CD8-positive, alpha-beta memory T cell (primary cell): ENCODE data around the gene BOD1. TPM values are rescaled to one million over a fixed set of nuclear protein-coding genes. Genes with fewer than 3 reads are reported as not detected.

ENCODE experiments used
- CTCF ChIA-PET: fragments of 350-600 bp; sonication (Branson Sonifier 250); formaldehyde crosslinking; loops from one replicate; lab custom pipeline; 2021; ENCODE audit warnings: antibody characterized with exemption; lab: Charles Lee
- POLR2A ChIA-PET: fragments of 350-600 bp; sonication (Branson Sonifier 250); formaldehyde crosslinking; loops from one replicate; lab custom pipeline; 2021; ENCODE audit warnings: antibody characterized with exemption; lab: Charles Lee
- DNase-seq, 5 donors: peaks; one replicate each; pipeline versions ENCODE4 v3.0.0 to v3.0.0-alpha.2; 2020 to 2022; ENCODE audit warnings: mixed read lengths in 1 of 5
- H3K27ac ChIP-seq: one replicate; pipeline ENCODE4 v1.7.0; 2013; ENCODE audit warnings: low read depth, mild to moderate bottlenecking, low read length, moderate library complexity
- H3K27me3 ChIP-seq: 2 replicates; pipeline ENCODE4 v1.7.0; 2013; ENCODE audit warnings: low read length, mild to moderate bottlenecking; ENCODE audit not compliant: insufficient read depth, poor library complexity, severe bottlenecking
- H3K36me3 ChIP-seq: 2 replicates; pipeline ENCODE4 v1.7.0; 2013; ENCODE audit warnings: mild to moderate bottlenecking, low read length, moderate library complexity; ENCODE audit not compliant: insufficient read depth
- H3K4me1 ChIP-seq: 2 replicates; pipeline ENCODE4 v1.7.0; 2013; ENCODE audit warnings: mild to moderate bottlenecking, low read length, moderate library complexity; ENCODE audit not compliant: insufficient read depth
- H3K4me3 ChIP-seq: 2 replicates; pipeline ENCODE4 v1.7.0; 2013; ENCODE audit warnings: mild to moderate bottlenecking, low read length
- H3K9me3 ChIP-seq: 2 replicates; pipeline ENCODE4 v1.7.0; 2013; ENCODE audit warnings: mild to moderate bottlenecking, low read length
- H3K27ac Mint-ChIP-seq, 8 donors: one replicate each; pipeline ENCODE4 v1.8.0; 2020 to 2021; ENCODE audit warnings: mixed read lengths in 8 of 8, mild to moderate bottlenecking in 6 of 8, inconsistent platforms in 3 of 8, moderate library complexity in 3 of 8
- H3K27me3 Mint-ChIP-seq, 2 donors: one replicate each; pipeline ENCODE4 v1.8.0; 2020 to 2021; ENCODE audit warnings: mixed read lengths in 2 of 2, mild to moderate bottlenecking in 1 of 2, moderate library complexity in 1 of 2
- H3K36me3 Mint-ChIP-seq, 3 donors: one replicate each; pipeline ENCODE4 v1.8.0; 2020 to 2021; ENCODE audit warnings: mixed read lengths in 3 of 3, inconsistent platforms in 1 of 3, mild to moderate bottlenecking in 1 of 3
- H3K4me1 Mint-ChIP-seq, 3 donors: one replicate each; pipeline ENCODE4 v1.8.0; 2020 to 2021; ENCODE audit warnings: mixed read lengths in 3 of 3, inconsistent platforms in 1 of 3, mild to moderate bottlenecking in 1 of 3
- H3K4me3 Mint-ChIP-seq, 7 donors: one replicate each; pipeline ENCODE4 v1.8.0; 2020 to 2021; ENCODE audit warnings: mixed read lengths in 7 of 7, mild to moderate bottlenecking in 6 of 7, moderate library complexity in 4 of 7, inconsistent platforms in 2 of 7
- H3K9me3 Mint-ChIP-seq, 5 donors: one replicate each; pipeline ENCODE4 v1.8.0; 2020 to 2022; ENCODE audit warnings: mixed read lengths in 5 of 5, mild to moderate bottlenecking in 3 of 5, moderate library complexity in 2 of 5, inconsistent platforms in 1 of 5
- polyA plus RNA-seq: library from polyadenylated mRNA; unstranded; fragments of 300-500 nt; fragmentation: Illumina TruSeq; gene quantifications from one replicate; pipeline ENCODE4 v1.2.3, GENCODE V29; 2021
- total RNA-seq, 2 experiments: library from RNA; stranded (reverse); gene quantifications; one replicate each; pipeline ENCODE4 v1.2.3, GENCODE V29; 2021

Gene BOD1
- total and polyA plus RNA-seq, 3 experiments from 2014 or later, result 17.1 to 25.1 (median 23.0) TPM

GRCh38 chr5:173604141-173604540, 12.3 kb downstream of the BOD1 start:
- H3K4me3 ChIP-seq, result no peak overlapping the region
- H3K9me3 ChIP-seq, result no peaks in the 10 kb centered on the region
- POLR2A ChIA-PET, result no interaction called here
- no peaks in the 10 kb centered on the region for H3K27me3 ChIP-seq
- peaks cover 19% of the 10 kb centered on the region for H3K36me3 ChIP-seq
- no peak overlapping the region for H3K27ac Mint-ChIP-seq
- H3K27ac ChIP-seq, result no peak overlapping the region
- no peak overlapping the region for H3K4me3 Mint-ChIP-seq
- H3K9me3 Mint-ChIP-seq, result no peaks in the 10 kb centered on the region
- peaks cover 6 to 64% (median 38%) of the 10 kb centered on the region in 3 donors for H3K36me3 Mint-ChIP-seq
- DNase-seq, result no peak
- no peaks in the 10 kb centered on the region for H3K4me1 Mint-ChIP-seq
- H3K27me3 Mint-ChIP-seq, result no peaks in the 10 kb centered on the region
- no peaks in the 10 kb centered on the region for H3K4me1 ChIP-seq
- CTCF ChIA-PET, result interaction anchor here (1.0 kb wide), 1 partner anchor 12 kb away, joined by 3 read pairs; the partner anchor contains the start of gene BOD1

- Histone ChIP-seq H3K4me1 (no peaks in the 10 kb centered on the region), H3K9me3 (no peaks in the 10 kb centered on the region), H3K4me3 (no peak overlapping the region), H3K27me3 (no peaks in the 10 kb centered on the region), H3K27ac (no peak overlapping the region), H3K36me3 (peaks cover 12% of the 10 kb centered on the region)
- H3K9me3 Mint-ChIP-seq, result no peaks in the 10 kb centered on the region
- no peaks in the 10 kb centered on the region for H3K4me1 Mint-ChIP-seq
- no peak for DNase-seq
- H3K36me3 Mint-ChIP-seq, result peaks cover 0 to 52% (median 38%) of the 10 kb centered on the region in 3 donors
- CTCF ChIA-PET, result interaction anchor here (0.6 to 1.5 kb wide), 2 partner anchors 21 to 28 kb away, joined by 3 to 4 read pairs; no protein-coding TSS in a partner anchor
- no peak overlapping the region for H3K27ac Mint-ChIP-seq
- POLR2A ChIA-PET, result no interaction called here
- no peaks in the 10 kb centered on the region for H3K27me3 Mint-ChIP-seq
- H3K4me3 Mint-ChIP-seq, result no peak overlapping the region
Measured at GRCh38 chr5:173602423-173602822, 14.0 kb downstream of the BOD1 start.

GRCh38 chr5:173598686-173599085, 17.8 kb downstream of the BOD1 start:
- Mint-ChIP-seq H3K4me3 (no peak overlapping the region), H3K9me3 (peaks cover 4 to 19% (median 15%) of the 10 kb centered on the region in 5 donors), H3K27ac (no peak overlapping the region), H3K27me3 (peaks cover 0 to 7% of the 10 kb centered on the region in 2 donors), H3K36me3 (peaks cover 28 to 35% (median 29%) of the 10 kb centered on the region in 3 donors), H3K4me1 (no peaks in the 10 kb centered on the region)
- ChIA-PET CTCF (no interaction called here), POLR2A (no interaction called here)
- no peaks in the 10 kb centered on the region for H3K27me3 ChIP-seq
- no peaks in the 10 kb centered on the region for H3K9me3 ChIP-seq
- H3K4me3 ChIP-seq, result no peak overlapping the region
- DNase-seq, result no peak
- H3K36me3 ChIP-seq, result no peaks in the 10 kb centered on the region
- H3K4me1 ChIP-seq, result no peaks in the 10 kb centered on the region
- H3K27ac ChIP-seq, result no peak overlapping the region

- peaks cover 10 to 33% (median 28%) of the 10 kb centered on the region in 5 donors for H3K9me3 Mint-ChIP-seq
- no peak for DNase-seq
- Histone ChIP-seq H3K4me1 (no peaks in the 10 kb centered on the region), H3K9me3 (peaks cover 12% of the 10 kb centered on the region), H3K27ac (no peak overlapping the region), H3K4me3 (no peak overlapping the region), H3K27me3 (no peaks in the 10 kb centered on the region), H3K36me3 (no peaks in the 10 kb centered on the region)
- H3K27me3 Mint-ChIP-seq, result peaks cover 0 to 7% of the 10 kb centered on the region in 2 donors
- no peak overlapping the region for H3K4me3 Mint-ChIP-seq
- H3K36me3 Mint-ChIP-seq, result peaks cover 27 to 40% (median 38%) of the 10 kb centered on the region in 3 donors
- ChIA-PET POLR2A (no interaction called here), CTCF (no interaction called here)
- H3K4me1 Mint-ChIP-seq, result no peaks in the 10 kb centered on the region
- no peak overlapping the region for H3K27ac Mint-ChIP-seq
Measured at GRCh38 chr5:173597304-173597703, 19.1 kb downstream of the BOD1 start.

GRCh38 chr5:173595841-173596240, 20.6 kb downstream of the BOD1 start:
- Mint-ChIP-seq H3K4me3 (no peak overlapping the region), H3K27me3 (peaks cover 0 to 7% of the 10 kb centered on the region in 2 donors), H3K4me1 (no peaks in the 10 kb centered on the region), H3K36me3 (peaks cover 23 to 53% (median 36%) of the 10 kb centered on the region in 3 donors), H3K27ac (no peak overlapping the region), H3K9me3 (peaks cover 18 to 47% (median 42%) of the 10 kb centered on the region in 5 donors)
- CTCF ChIA-PET, result no interaction called here
- POLR2A ChIA-PET, result no interaction called here
- H3K4me1 ChIP-seq, result no peaks in the 10 kb centered on the region
- H3K4me3 ChIP-seq, result no peak overlapping the region
- no peak for DNase-seq
- peaks cover 18% of the 10 kb centered on the region for H3K9me3 ChIP-seq
- H3K27me3 ChIP-seq, result no peaks in the 10 kb centered on the region
- H3K36me3 ChIP-seq, result no peaks in the 10 kb centered on the region
- no peak overlapping the region for H3K27ac ChIP-seq

GRCh38 chr5:173594061-173594460, 22.4 kb downstream of the BOD1 start:
- Mint-ChIP-seq H3K4me1 (no peaks in the 10 kb centered on the region), H3K9me3 (peaks cover 32 to 57% (median 52%) of the 10 kb centered on the region in 5 donors), H3K27ac (no peak overlapping the region), H3K36me3 (peaks cover 15 to 63% (median 34%) of the 10 kb centered on the region in 3 donors), H3K27me3 (peaks cover 0 to 7% of the 10 kb centered on the region in 2 donors), H3K4me3 (no peak overlapping the region)
- H3K4me3 ChIP-seq, result no peak overlapping the region
- no peak for DNase-seq
- CTCF ChIA-PET, result interaction anchor here (0.6 to 1.3 kb wide), 2 partner anchors 21 to 251 kb away, joined by 3 read pairs; no protein-coding TSS in a partner anchor
- no peaks in the 10 kb centered on the region for H3K36me3 ChIP-seq
- H3K4me1 ChIP-seq, result no peaks in the 10 kb centered on the region
- H3K27me3 ChIP-seq, result no peaks in the 10 kb centered on the region
- POLR2A ChIA-PET, result no interaction called here
- H3K27ac ChIP-seq, result no peak overlapping the region
- H3K9me3 ChIP-seq, result peaks cover 18% of the 10 kb centered on the region

GRCh38 chr5:173592050-173592669, 24.3 kb downstream of the BOD1 start:
- no peak for DNase-seq
- Mint-ChIP-seq H3K27ac (no peak overlapping the region), H3K36me3 (peaks cover 10 to 72% (median 28%) of the 10 kb centered on the region in 3 donors), H3K4me3 (no peak overlapping the region), H3K9me3 (peaks cover 35 to 73% (median 68%) of the 10 kb centered on the region in 5 donors), H3K4me1 (no peaks in the 10 kb centered on the region), H3K27me3 (peaks cover 0 to 7% of the 10 kb centered on the region in 2 donors)
- ChIA-PET CTCF (interaction anchor here (1.0 kb wide), 2 partner anchors 19 to 378 kb away, joined by 3 read pairs; no protein-coding TSS in a partner anchor), POLR2A (no interaction called here)
- no peak overlapping the region for H3K4me3 ChIP-seq
- no peaks in the 10 kb centered on the region for H3K36me3 ChIP-seq
- no peak overlapping the region for H3K27ac ChIP-seq
- peaks cover 21% of the 10 kb centered on the region for H3K9me3 ChIP-seq
- no peaks in the 10 kb centered on the region for H3K27me3 ChIP-seq
- H3K4me1 ChIP-seq, result no peaks in the 10 kb centered on the region

- CTCF ChIA-PET, result no interaction called here
- Histone ChIP-seq H3K27ac (no peak overlapping the region), H3K9me3 (peaks cover 21% of the 10 kb centered on the region), H3K4me1 (no peaks in the 10 kb centered on the region), H3K36me3 (no peaks in the 10 kb centered on the region), H3K27me3 (no peaks in the 10 kb centered on the region), H3K4me3 (no peak overlapping the region)
- no peak overlapping the region for H3K27ac Mint-ChIP-seq
- peaks cover 7 to 72% (median 27%) of the 10 kb centered on the region in 3 donors for H3K36me3 Mint-ChIP-seq
- H3K4me1 Mint-ChIP-seq, result no peaks in the 10 kb centered on the region
- H3K4me3 Mint-ChIP-seq, result no peak overlapping the region
- H3K9me3 Mint-ChIP-seq, result peaks cover 41 to 79% (median 78%) of the 10 kb centered on the region in 5 donors
- POLR2A ChIA-PET, result no interaction called here
- no peak for DNase-seq
- H3K27me3 Mint-ChIP-seq, result peaks cover 0 to 7% of the 10 kb centered on the region in 2 donors
Measured at GRCh38 chr5:173591056-173591514, 25.4 kb downstream of the BOD1 start.
